NCI-H748 (cell line): Measurements from ENCODE around the gene PTPRN2.
"Not testable (repeated sequence)": the region's sequence is repeated elsewhere in the genome, so short reads cannot be mapped to it uniquely, and the experiment has no call there.

ENCODE experiments used
- DNase-seq: peaks from one replicate; lab custom pipeline; 2025; ENCODE audit not compliant: unreplicated experiment; lab: John Stamatoyannopoulos, UW

The PTPRN2 gene

GRCh38 chr7:158587162-158588084 lies at the start of gene PTPRN2:
Gene PTPRN2 (minus strand): TSS chr7:158587823.
- DNase-seq = peak; percentile 84

- DNase-seq = no peak
Measured at GRCh38 chr7:158633055-158633956, 45.7 kb upstream of the PTPRN2 start.

GRCh38 chr7:158631574-158632195 lies 44.1 kb upstream of the PTPRN2 start:
- no peak for DNase-seq

GRCh38 chr7:158626289-158626688 lies 38.7 kb upstream of the PTPRN2 start:
- DNase-seq = not testable (repeated sequence)

- no peak for DNase-seq
Measured at GRCh38 chr7:158623241-158623640, 35.6 kb upstream of the PTPRN2 start.

- DNase-seq = no peak
Measured at GRCh38 chr7:158620839-158621441, 33.3 kb upstream of the PTPRN2 start.

GRCh38 chr7:158620418-158620817 lies 32.8 kb upstream of the PTPRN2 start:
- DNase-seq = no peak

- no peak for DNase-seq
Measured at GRCh38 chr7:158618745-158619140, 31.1 kb upstream of the PTPRN2 start.

GRCh38 chr7:158617737-158618128 lies 30.1 kb upstream of the PTPRN2 start:
- no peak for DNase-seq

GRCh38 chr7:158616050-158616449 lies 28.4 kb upstream of the PTPRN2 start:
- DNase-seq = no peak

- no peak for DNase-seq
Measured at GRCh38 chr7:158614700-158615099, 27.1 kb upstream of the PTPRN2 start.

- peak; percentile 35 for DNase-seq
Measured at GRCh38 chr7:158613481-158613880, 25.9 kb upstream of the PTPRN2 start.

GRCh38 chr7:158612546-158612945 lies 24.9 kb upstream of the PTPRN2 start:
- DNase-seq = no peak

- no peak for DNase-seq
Measured at GRCh38 chr7:158611541-158611940, 23.9 kb upstream of the PTPRN2 start.

GRCh38 chr7:158609313-158609974 lies 21.8 kb upstream of the PTPRN2 start:
- no peak for DNase-seq

- DNase-seq = no peak
Measured at GRCh38 chr7:158607563-158607962, 19.9 kb upstream of the PTPRN2 start.

GRCh38 chr7:158606671-158607424 lies 19.2 kb upstream of the PTPRN2 start:
- no peak for DNase-seq

GRCh38 chr7:158606129-158606528 lies 18.5 kb upstream of the PTPRN2 start:
- no peak for DNase-seq
